NT2/D1 (cell line): Measurements from ENCODE around the gene GLT1D1.

Source experiments
- SUZ12 ChIP-seq: IDR thresholded peaks from 2 replicates; pipeline ENCODE4 v1.6.1; 2011; ENCODE audit not compliant: insufficient read length, insufficient read depth; ENCODE audit errors: extremely low read depth
- ZNF274 ChIP-seq: IDR thresholded peaks from 2 replicates; pipeline ENCODE4 v1.6.1; 2011; ENCODE audit warnings: mild to moderate bottlenecking, low read depth, low read length

DNA sequence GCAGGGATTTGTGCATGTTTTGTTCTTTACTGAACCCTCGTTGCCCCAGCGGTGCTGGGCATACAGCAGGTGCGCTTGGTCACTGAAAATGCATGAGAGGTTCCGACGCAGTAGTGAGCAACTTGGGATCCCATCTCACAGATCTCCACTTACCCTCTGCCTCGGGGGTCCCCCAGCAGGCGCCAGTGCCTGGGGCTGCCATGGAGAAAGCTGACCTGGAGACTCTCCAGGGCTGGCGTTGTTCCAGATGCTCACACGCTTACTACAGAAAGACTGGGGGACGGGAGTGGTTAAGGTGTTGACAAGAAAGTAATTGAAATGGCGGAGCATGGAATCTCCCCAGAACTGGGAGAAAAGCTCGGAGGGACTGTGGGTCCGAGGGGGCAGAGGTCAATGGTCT is 14.2 kb downstream of the GLT1D1 start:
- TF ChIP-seq ZNF274 (no peak), SUZ12 (no peak)
